CD14-positive monocyte (primary cell): ENCODE data around the gene NPAS3. TPM values are rescaled to one million over a fixed set of nuclear protein-coding genes. Genes with fewer than 3 reads are reported as not detected.
A peak's percentile ranks its signal among the peaks of the same experiment; 100 is the strongest.

Source experiments
- DNase-seq, 3 donors: peaks; one replicate each; pipeline ENCODE4 v3.0.0-alpha.2; 2011 to 2022
- H2AFZ ChIP-seq: 2 replicates; pipeline ENCODE4 v1.6.0; 2012; ENCODE audit warnings: mild to moderate bottlenecking, low read depth, low read length, inconsistent platforms; ENCODE audit not compliant: insufficient read depth, poor library complexity, severe bottlenecking
- H3K27ac ChIP-seq, 2 donors: 1 replicate in 1 of 2; 2 replicates in 1 of 2; pipeline ENCODE4 v1.5.1; 2012 to 2013; ENCODE audit warnings: low read length in 2 of 2, control low read depth in 1 of 2, inconsistent platforms in 1 of 2, low read depth in 1 of 2, mild to moderate bottlenecking in 1 of 2
- H3K27me3 ChIP-seq, 2 donors: one replicate each; pipeline versions ENCODE4 v1.6.0 to v1.6.1; 2011 to 2013; ENCODE audit warnings: low read length in 2 of 2; ENCODE audit not compliant: control insufficient read depth in 2 of 2, insufficient read depth in 2 of 2
- H3K36me3 ChIP-seq, 2 donors: replicated peaks in 1 of 2; 1 replicate in 1 of 2; 2 replicates in 1 of 2; pipeline versions ENCODE4 v1.5.1 to v1.6.1; 2012 to 2013; ENCODE audit warnings: low read length in 2 of 2, control low read depth in 1 of 2, inconsistent platforms in 1 of 2, mild to moderate bottlenecking in 1 of 2; ENCODE audit not compliant: insufficient read depth in 2 of 2, control insufficient read depth in 1 of 2
- H3K4me1 ChIP-seq, 2 donors: 1 replicate in 1 of 2; 2 replicates in 1 of 2; pipeline versions ENCODE4 v1.5.1 to v1.6.1; 2012 to 2013; ENCODE audit warnings: low read length in 2 of 2, control low read depth in 1 of 2, inconsistent platforms in 1 of 2, mild to moderate bottlenecking in 1 of 2, moderate library complexity in 1 of 2; ENCODE audit not compliant: insufficient read depth in 2 of 2, control insufficient read depth in 1 of 2
- H3K4me2 ChIP-seq: replicated peaks from 2 replicates; pipeline ENCODE3; 2012; ENCODE audit warnings: low read length, moderate library complexity, mild to moderate bottlenecking; ENCODE audit not compliant: poor library complexity, severe bottlenecking; ENCODE audit errors: extremely low read depth
- H3K4me3 ChIP-seq, 3 experiments: fragments of 200-600 bp in 1 of 3; sonication (generic) in 1 of 3; replicated peaks in 1 of 3; 1 replicate in 2 of 3; 2 replicates in 1 of 3; pipeline ENCODE4 v1.5.1; 2011 to 2013; ENCODE audit warnings: low read length in 3 of 3, mild to moderate bottlenecking in 3 of 3, control low read depth in 2 of 3, low read depth in 2 of 3, inconsistent platforms in 1 of 3, moderate library complexity in 1 of 3
- H3K79me2 ChIP-seq: 2 replicates; pipeline ENCODE4 v1.6.0; 2012; ENCODE audit warnings: mild to moderate bottlenecking, control low read depth, inconsistent platforms, low read length, moderate library complexity; ENCODE audit not compliant: insufficient read depth
- H3K9ac ChIP-seq: 2 replicates; pipeline ENCODE4 v1.6.0; 2017; ENCODE audit warnings: low read length, mild to moderate bottlenecking; ENCODE audit not compliant: insufficient read depth, poor library complexity, severe bottlenecking
- H3K9me3 ChIP-seq, 2 donors: replicated peaks in 1 of 2; 1 replicate in 1 of 2; 2 replicates in 1 of 2; pipeline versions ENCODE4 v1.5.1 to v1.6.1; 2012 to 2013; ENCODE audit warnings: low read length in 2 of 2, control low read depth in 1 of 2; ENCODE audit not compliant: control insufficient read depth in 1 of 2, insufficient read depth in 1 of 2
- H4K20me1 ChIP-seq: 2 replicates; pipeline ENCODE4 v1.6.0; 2012; ENCODE audit warnings: mild to moderate bottlenecking, low read length, control low read depth, moderate library complexity; ENCODE audit not compliant: insufficient read depth
- H3K27ac Mint-ChIP-seq, 7 donors: one replicate each; pipeline ENCODE4 v1.8.0; 2020; ENCODE audit warnings: mild to moderate bottlenecking in 7 of 7, mixed read lengths in 7 of 7, moderate library complexity in 6 of 7, inconsistent platforms in 2 of 7
- H3K27me3 Mint-ChIP-seq, 3 donors: one replicate each; pipeline ENCODE4 v1.8.0; 2021 to 2022; ENCODE audit warnings: low read depth in 3 of 3, mild to moderate bottlenecking in 3 of 3, mixed read lengths in 3 of 3, moderate library complexity in 3 of 3, inconsistent platforms in 1 of 3
- H3K36me3 Mint-ChIP-seq, 2 donors: one replicate each; pipeline ENCODE4 v1.8.0; 2020; ENCODE audit warnings: mixed read lengths in 2 of 2, inconsistent platforms in 1 of 2, mild to moderate bottlenecking in 1 of 2
- H3K4me1 Mint-ChIP-seq: one replicate; pipeline ENCODE4 v1.8.0; 2020; ENCODE audit warnings: mild to moderate bottlenecking, mixed read lengths
- H3K4me3 Mint-ChIP-seq, 2 donors: one replicate each; pipeline ENCODE4 v1.8.0; 2020; ENCODE audit warnings: mild to moderate bottlenecking in 2 of 2, mixed read lengths in 2 of 2, moderate library complexity in 1 of 2
- H3K9me3 Mint-ChIP-seq, 7 donors: one replicate each; pipeline ENCODE4 v1.8.0; 2020 to 2022; ENCODE audit warnings: mixed read lengths in 7 of 7, mild to moderate bottlenecking in 6 of 7, moderate library complexity in 6 of 7, inconsistent platforms in 2 of 7
- WGBS: methylation state at CpG from one replicate; pipeline ENCODE4 v1.1.5; 2013; ENCODE audit warnings: missing lambda C conversion rate; ENCODE audit not compliant: insufficient coverage; 5-methylcytosine and 5-hydroxymethylcytosine counted together
- intact Hi-C, 2 donors: fragments of 100-400 bp; cut with micrococcal nuclease; formaldehyde crosslinking; loops; one replicate each; pipeline versions ENCODE4 v1.15.0 to v1.15.1; 2023
- polyA plus RNA-seq, 3 donors: library from polyadenylated mRNA; depleted of rRNA in 1 of 3; unstranded in 2 of 3; stranded (reverse) in 1 of 3; fragments of 300-500 nt in 2 of 3; fragments of >200 nt in 1 of 3; fragmentation: Illumina TruSeq in 2 of 3; gene quantifications; 1 replicate in 2 of 3; 2 replicates in 1 of 3; pipeline ENCODE4 v1.2.3, GENCODE V29; 2012 to 2021
- TF ChIP-seq, protein P1 (sequence below): fragments of 200-600 bp; IDR thresholded peaks from one replicate; pipeline ENCODE4 v1.8.0; 2022; ENCODE audit warnings: antibody characterized with exemption, mild to moderate bottlenecking

The NPAS3 gene
- polyA plus RNA-seq, 3 donors: not detected

GRCh38 chr14:33707716-33708115 lies 769.0 kb downstream of the NPAS3 start:
- Histone ChIP-seq H3K4me2 (no peak overlapping the region), H3K36me3 (no peaks in the 10 kb centered on the region), H4K20me1 (no peaks in the 10 kb centered on the region), H3K27me3 (no peaks in the 10 kb centered on the region), H2AFZ (no peak overlapping the region), H3K9ac (no peak overlapping the region), H3K4me3 (no peak overlapping the region), H3K79me2 (no peaks in the 10 kb centered on the region), H3K9me3 (no peaks in the 10 kb centered on the region), H3K27ac (no peak overlapping the region), H3K4me1 (no peaks in the 10 kb centered on the region)
- peaks cover 0 to 9% (median 4%) of the 10 kb centered on the region in 3 donors for H3K27me3 Mint-ChIP-seq
- no peaks in the 10 kb centered on the region for H3K4me1 Mint-ChIP-seq
- H3K4me3 Mint-ChIP-seq: no peak overlapping the region
- TF ChIP-seq, protein P1, sequence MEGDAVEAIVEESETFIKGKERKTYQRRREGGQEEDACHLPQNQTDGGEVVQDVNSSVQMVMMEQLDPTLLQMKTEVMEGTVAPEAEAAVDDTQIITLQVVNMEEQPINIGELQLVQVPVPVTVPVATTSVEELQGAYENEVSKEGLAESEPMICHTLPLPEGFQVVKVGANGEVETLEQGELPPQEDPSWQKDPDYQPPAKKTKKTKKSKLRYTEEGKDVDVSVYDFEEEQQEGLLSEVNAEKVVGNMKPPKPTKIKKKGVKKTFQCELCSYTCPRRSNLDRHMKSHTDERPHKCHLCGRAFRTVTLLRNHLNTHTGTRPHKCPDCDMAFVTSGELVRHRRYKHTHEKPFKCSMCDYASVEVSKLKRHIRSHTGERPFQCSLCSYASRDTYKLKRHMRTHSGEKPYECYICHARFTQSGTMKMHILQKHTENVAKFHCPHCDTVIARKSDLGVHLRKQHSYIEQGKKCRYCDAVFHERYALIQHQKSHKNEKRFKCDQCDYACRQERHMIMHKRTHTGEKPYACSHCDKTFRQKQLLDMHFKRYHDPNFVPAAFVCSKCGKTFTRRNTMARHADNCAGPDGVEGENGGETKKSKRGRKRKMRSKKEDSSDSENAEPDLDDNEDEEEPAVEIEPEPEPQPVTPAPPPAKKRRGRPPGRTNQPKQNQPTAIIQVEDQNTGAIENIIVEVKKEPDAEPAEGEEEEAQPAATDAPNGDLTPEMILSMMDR: no peak
- peak overlapping the region in 1 of 7 donors; percentile 0 for H3K27ac Mint-ChIP-seq
- no peak for DNase-seq
- intact Hi-C loops: no loop called here
- no peaks in the 10 kb centered on the region for H3K36me3 Mint-ChIP-seq
- 80% methylated on average over 1 of the region's 6 CpGs for WGBS
- peaks cover 0 to 8% (median 0%) of the 10 kb centered on the region in 7 donors for H3K9me3 Mint-ChIP-seq

DNA sequence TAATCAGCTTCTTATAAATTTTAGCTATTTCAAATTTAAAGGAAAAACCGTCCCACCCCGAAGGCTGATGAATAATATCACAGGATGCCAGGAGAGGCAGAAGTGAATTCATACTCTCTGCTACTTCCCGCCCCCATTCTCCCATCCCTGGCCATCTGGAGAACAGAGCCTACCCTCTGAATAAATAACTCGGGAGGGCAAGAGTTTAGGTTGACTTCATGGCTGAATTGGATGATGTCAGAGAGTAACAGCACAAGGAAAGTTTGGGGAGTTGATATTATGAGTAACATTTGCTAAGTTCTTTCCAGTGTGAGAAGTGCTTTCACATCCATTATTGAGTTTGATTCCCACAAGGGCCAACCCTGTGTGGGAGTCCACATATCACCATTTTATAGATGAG lies 770.6 kb downstream of the NPAS3 start:
- no peak overlapping the region for H3K4me3 Mint-ChIP-seq
- H3K27me3 ChIP-seq: no peaks in the 10 kb centered on the region
- peaks cover 0 to 7% (median 3%) of the 10 kb centered on the region in 3 donors for H3K27me3 Mint-ChIP-seq
- no peak overlapping the region for H3K27ac ChIP-seq
- H3K9me3 ChIP-seq: no peaks in the 10 kb centered on the region
- H3K4me3 ChIP-seq: no peak overlapping the region
- no CpG with 5 or more reads among the region's 4 CpGs for WGBS
- no peak overlapping the region for H3K27ac Mint-ChIP-seq
- H3K36me3 Mint-ChIP-seq: no peaks in the 10 kb centered on the region
- TF ChIP-seq, protein P1: no peak
- no peaks in the 10 kb centered on the region for H3K36me3 ChIP-seq
- no peak for DNase-seq
- no peaks in the 10 kb centered on the region for H4K20me1 ChIP-seq
- no peak overlapping the region for H2AFZ ChIP-seq
- no peaks in the 10 kb centered on the region for H3K4me1 Mint-ChIP-seq
- intact Hi-C loops: no loop called here
- no peak overlapping the region for H3K9ac ChIP-seq
- H3K79me2 ChIP-seq: no peaks in the 10 kb centered on the region
- H3K9me3 Mint-ChIP-seq: peaks cover 0 to 5% (median 0%) of the 10 kb centered on the region in 7 donors
- no peaks in the 10 kb centered on the region for H3K4me1 ChIP-seq
- H3K4me2 ChIP-seq: no peak overlapping the region
